Activated CD4-positive, CD25-positive, alpha-beta regulatory T cell treated with anti-CD3 and anti-CD28 coated beads, Interleukin-2, amount 50 U/mL, for 24 hours (primary cell): ENCODE data around the gene PDE9A.

Source experiments
- ATAC-seq, 2 donors: fragments of 150-1000 bp; cut with Tn5 transposase; one replicate each; pipeline ENCODE4 v1.10.0; 2021; ENCODE audit warnings: mild to moderate bottlenecking in 1 of 2, moderate library complexity in 1 of 2

The PDE9A gene

DNA sequence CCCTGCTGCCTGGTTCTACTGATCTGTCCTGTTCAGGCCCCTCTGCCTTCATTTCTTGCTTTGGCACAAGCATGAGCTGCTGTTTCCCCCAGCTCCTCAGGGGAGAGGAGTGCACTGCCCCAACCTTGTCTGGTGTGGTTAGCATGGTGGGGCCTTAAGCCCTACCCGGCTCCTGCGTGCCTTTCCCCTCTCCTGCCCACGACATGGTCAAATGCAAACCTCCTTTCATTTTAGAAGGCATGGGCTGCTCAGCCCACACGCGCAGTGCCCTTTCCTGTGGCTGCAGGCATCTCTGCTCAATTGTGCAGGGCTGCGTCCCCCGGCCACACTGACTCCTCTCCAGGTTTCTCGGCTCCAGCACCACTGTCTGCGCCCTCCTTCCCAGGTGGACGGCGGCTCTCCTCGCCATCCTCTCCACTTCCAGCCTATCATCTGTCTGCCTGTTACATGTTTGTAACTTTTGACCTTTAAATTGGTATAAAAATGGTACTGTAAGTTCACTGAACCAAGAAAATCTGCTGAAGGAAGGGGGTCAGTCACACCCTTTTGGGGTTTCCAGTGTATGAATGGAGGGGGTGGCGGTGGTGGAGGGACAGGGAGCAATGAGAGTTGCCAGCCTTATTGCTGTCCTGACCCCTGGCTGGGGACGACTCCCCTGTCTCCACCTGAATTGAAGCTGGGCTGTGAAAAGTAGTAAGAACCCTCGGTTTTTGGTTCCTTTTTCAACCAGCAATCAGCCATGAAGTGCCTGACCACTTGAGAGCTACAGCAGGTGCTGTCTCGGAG, 5.1 kb downstream of the PDE9A start:
- no peak for ATAC-seq

GRCh38 chr21:42659416-42660117, 6.1 kb downstream of the PDE9A start:
- no peak for ATAC-seq

DNA sequence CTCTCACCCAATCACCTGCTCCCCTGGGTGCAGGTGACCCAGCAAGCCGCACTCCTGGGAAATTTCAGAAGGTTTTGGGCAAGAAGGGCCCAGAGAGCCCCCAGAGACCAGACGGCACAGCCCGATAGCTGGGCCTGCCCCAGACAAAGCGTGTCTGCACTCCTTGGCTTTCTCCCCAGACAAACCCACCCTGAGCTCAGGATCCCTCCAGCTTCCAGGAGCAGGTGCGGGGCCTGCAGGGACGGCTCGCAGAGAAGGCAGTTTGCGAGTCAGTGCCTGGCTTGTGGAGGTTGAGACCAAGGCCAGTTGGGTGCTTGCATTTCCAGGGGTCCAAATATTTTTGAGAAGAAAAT, 6.7 kb downstream of the PDE9A start:
- ATAC-seq: no peak

GRCh38 chr21:42661688-42662429, 8.4 kb downstream of the PDE9A start:
- no peak for ATAC-seq

DNA sequence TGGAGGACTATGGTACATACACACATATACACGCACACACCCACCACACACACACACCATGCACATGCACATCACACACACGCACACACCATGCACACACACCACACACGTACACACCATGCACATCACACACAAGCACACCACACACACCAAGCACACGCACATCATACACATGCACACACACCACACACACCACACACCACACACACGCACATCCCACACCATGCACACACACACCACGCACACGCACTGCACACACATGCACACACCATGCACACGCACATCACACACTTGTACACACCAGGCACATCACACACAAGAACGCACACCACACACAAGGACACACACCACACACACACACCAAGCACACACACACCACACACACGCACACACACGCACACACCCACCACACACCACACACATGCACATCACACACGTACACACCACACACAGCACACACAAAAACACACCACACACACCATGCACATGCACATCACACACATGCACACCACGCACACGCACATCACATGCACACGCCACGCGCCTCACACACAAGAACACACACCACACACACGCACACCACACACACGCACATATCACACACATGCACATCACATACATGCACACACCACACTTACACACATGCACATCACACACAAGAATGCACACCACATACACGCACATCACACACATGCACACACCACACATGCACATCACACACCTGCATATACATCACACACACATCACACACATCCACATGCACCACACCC, 9.2 kb downstream of the PDE9A start:
- no peak for ATAC-seq

- ATAC-seq: no peak
These were observed 9.9 kb downstream of the PDE9A start for GRCh38 chr21:42663200-42663750.

GRCh38 chr21:42663860-42664535, 10.6 kb downstream of the PDE9A start:
- ATAC-seq: no peak

GRCh38 chr21:42664614-42665013, 11.2 kb downstream of the PDE9A start:
- ATAC-seq: no peak

DNA sequence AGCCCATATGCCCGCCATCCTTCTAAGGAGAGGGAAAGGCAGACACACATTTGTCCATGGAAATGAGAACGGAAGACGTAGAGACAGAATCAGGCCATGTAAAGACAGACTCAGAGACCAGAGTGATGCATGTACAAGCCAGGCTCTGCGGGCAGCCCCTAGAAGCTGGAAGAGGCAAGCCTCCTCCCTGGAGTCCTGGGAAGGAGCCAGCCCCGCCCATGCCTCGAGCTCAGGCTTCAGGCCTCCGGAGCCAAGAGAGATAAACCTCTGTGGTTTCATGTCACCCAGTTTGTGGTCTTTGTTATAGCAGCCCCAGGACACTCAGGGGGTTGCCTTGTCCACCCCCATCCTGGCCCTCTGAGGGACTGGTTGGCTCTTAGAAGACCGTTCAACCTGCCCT, 11.6 kb downstream of the PDE9A start:
- no peak for ATAC-seq

DNA sequence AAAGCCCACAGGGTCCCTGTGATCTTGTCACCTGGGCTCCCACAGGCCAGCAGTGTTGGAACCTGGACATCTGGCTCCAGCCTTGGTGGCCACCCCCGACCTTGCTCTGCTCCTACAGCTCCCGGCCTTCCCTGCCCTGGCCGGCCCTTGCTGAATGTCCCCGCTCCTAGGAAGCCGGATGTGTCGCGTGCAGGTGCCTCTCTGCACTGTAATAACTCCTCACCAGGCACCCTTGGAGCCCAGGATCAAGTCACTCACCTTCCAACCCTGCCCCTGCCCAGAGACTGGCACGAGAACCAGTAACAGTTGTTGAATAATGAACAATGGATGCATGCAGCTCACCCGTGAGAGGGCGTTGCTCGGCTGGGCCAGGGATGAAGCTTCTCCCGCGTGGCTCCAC, 12.1 kb downstream of the PDE9A start:
- ATAC-seq: no peak

DNA sequence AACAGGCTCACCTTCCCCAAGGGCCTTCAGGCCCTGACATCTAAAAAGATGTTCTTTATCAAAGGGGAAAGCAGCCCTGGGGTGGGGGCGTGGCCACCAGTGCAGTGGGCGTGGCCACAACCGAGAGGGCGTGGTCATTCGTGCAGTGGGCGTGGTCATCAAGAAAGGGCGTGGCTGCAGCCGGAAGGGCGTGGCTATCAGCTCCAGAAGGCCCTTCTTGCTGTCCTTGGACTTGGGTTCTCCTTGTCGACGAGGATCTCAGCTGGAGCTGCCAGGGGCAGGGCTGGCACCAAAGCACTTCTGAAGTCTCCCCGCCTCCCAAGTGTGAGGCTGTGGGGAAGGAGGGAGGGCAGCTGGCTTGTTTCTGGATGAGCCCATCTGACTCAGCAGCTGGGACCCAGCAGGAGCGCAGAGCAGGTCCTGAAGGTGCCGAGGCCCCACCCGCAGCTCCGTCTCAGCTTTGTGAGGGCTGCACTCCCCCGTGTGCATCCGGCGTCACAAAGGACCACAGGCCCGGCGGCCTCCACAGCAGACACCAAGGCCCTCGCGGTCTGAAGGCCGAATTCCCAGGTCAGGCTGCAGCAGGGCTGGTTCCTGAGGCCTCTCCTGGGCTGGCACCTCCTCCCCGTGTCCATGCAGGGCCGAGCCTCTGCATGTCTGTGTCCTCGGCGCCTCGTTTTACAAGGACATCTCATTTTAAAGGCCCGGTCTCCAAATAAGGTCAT, 12.8 kb downstream of the PDE9A start:
- ATAC-seq: no peak

DNA sequence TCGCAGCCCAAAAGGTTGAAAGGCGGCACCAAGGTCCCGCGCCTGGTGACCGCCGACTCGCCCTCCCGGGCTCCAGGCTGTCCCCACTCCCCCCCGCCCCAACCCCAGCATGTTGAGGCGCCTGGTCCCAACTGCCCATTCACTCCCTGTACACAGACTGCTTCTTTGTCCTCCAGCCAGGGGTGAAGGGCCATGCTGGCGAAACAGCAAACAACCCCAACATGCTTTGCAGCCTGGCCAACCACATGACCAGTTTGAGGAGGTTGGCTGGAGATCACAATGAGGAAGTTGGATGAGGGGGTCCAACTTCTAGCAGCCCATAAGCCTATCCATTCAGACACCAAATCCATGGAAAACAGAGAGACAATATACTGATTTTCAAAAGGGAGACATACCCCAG, 13.5 kb downstream of the PDE9A start:
- ATAC-seq: no peak

GRCh38 chr21:42668298-42668992, 15.0 kb downstream of the PDE9A start:
- ATAC-seq: no peak

GRCh38 chr21:42669041-42669440, 15.6 kb downstream of the PDE9A start:
- no peak for ATAC-seq

DNA sequence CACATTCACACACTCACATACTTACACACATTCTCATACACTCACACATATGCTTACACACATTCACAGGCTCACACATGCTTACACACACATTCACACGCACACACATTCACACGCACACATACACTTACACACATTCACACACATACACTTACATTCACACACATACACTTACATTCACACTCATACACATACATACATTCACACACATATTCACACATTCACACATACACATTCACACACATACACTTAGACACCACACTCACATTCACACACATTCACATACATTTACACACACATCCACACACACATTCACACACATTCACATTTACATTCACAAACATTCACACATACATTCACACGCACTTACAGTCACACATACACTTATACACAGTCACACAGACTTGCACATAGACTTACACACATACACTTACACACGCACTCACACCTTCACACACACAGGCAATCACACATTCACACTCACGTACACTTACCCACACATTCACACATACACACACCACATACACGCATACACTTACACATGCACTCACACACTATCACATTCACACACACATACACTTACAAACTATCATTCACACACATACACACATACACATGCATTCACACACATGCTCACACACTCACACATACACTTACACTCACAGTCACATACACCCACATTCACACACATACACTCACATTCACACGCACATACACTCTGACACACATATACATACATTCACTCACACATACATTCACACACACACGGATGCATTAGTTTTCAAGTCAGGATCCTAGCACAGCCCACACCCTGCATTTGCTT, 16.8 kb downstream of the PDE9A start:
- ATAC-seq: no peak

GRCh38 chr21:42670884-42671283, 17.5 kb downstream of the PDE9A start:
- no peak for ATAC-seq

GRCh38 chr21:42671778-42672593, 18.6 kb downstream of the PDE9A start:
- ATAC-seq: peak in 1 of 2 donors; percentile 30

DNA sequence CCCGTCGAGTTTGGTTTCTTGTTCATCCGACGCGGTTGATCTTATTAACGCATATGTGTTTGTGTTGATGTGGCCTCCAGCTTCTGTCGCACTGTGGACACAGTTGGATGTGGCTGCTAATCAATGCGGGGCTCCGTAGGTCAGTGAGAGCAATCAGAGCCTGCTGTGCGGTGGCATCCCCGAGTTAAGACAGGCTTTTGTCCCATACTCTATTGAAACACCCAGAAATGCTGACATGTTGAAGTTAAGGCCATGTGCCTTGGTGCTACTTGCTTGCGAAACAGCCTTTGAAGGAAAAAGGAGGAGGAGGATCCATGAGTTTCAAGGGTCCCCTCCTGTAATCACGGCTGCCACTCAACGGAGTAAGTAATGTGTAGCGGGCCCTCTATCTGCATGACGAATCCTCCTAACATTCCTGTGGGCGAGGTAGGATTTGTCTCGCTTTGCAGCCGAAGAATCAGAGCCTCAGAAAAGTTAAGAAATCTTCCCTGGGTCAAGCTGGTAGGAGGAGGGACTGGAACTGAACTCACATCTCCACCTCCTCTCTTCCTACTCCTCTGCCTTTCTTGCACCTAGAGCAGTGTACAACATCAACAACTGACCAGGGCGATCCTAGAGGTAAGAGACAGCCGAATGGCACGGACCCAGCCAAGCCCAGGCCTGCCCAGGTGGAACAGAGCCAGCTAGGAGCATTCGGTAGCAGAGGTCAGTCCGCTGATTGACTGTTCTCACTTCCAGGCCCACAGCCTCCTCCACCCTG, 19.5 kb downstream of the PDE9A start:
- ATAC-seq: no peak
